GM23338 (cell line): ENCODE data around the gene GRIK5. TPM values are rescaled to one million over a fixed set of nuclear protein-coding genes. Genes with fewer than 3 reads are reported as not detected.

Experiments
- ATAC-seq: fragments of 200-7000 bp; cut with Tn5 transposase; 3 replicates; pipeline ENCODE4 v1.9.1; 2020
- DNase-seq: peaks from one replicate; pipeline ENCODE4 v3.0.0-alpha.2; 2015; ENCODE audit warnings: low spot score
- H2AFZ ChIP-seq: fragments of 200-600 bp; sonication (generic); 2 replicates; pipeline ENCODE4 v1.8.0; 2016; ENCODE audit warnings: antibody characterized with exemption, mild to moderate bottlenecking, moderate library complexity
- H3F3A ChIP-seq: fragments of 200-600 bp; sonication (generic); replicated peaks from 2 replicates; pipeline ENCODE4 v1.8.0; 2017; ENCODE audit warnings: antibody characterized with exemption, mixed run types, low read depth
- H3K27ac ChIP-seq: fragments of 200-600 bp; sonication (generic); 2 replicates; pipeline ENCODE4 v1.6.1; 2016; ENCODE audit warnings: low read depth
- H3K27me3 ChIP-seq: fragments of 200-600 bp; sonication (generic); 2 replicates; pipeline ENCODE4 v1.8.0; 2016; ENCODE audit warnings: mild to moderate bottlenecking, mixed run types, moderate library complexity; ENCODE audit not compliant: insufficient read depth
- H3K36me3 ChIP-seq: fragments of 200-600 bp; sonication (generic); 2 replicates; pipeline ENCODE4 v1.8.0; 2016; ENCODE audit warnings: mild to moderate bottlenecking; ENCODE audit not compliant: insufficient read depth
- H3K4me1 ChIP-seq: fragments of 200-600 bp; sonication (generic); 2 replicates; pipeline ENCODE4 v1.8.0; 2016; ENCODE audit warnings: mild to moderate bottlenecking, moderate library complexity; ENCODE audit not compliant: insufficient read depth
- H3K4me2 ChIP-seq: fragments of 200-600 bp; sonication (generic); 2 replicates; pipeline ENCODE4 v1.7.1; 2017; ENCODE audit warnings: mixed run types
- H3K4me3 ChIP-seq: fragments of 200-600 bp; sonication (generic); 2 replicates; pipeline ENCODE4 v1.6.1; 2016; ENCODE audit warnings: mixed run types
- H3K79me2 ChIP-seq: fragments of 200-600 bp; sonication (generic); replicated peaks from 2 replicates; pipeline ENCODE4 v1.8.0; 2017; ENCODE audit warnings: mild to moderate bottlenecking; ENCODE audit not compliant: insufficient read depth
- H3K9me2 ChIP-seq: fragments of 200-600 bp; sonication (generic); 2 replicates; pipeline ENCODE4 v1.8.0; 2017; ENCODE audit not compliant: insufficient read depth
- H4K20me1 ChIP-seq: fragments of 200-600 bp; sonication (generic); replicated peaks from 2 replicates; pipeline ENCODE4 v1.8.0; 2017; ENCODE audit warnings: mild to moderate bottlenecking; ENCODE audit not compliant: insufficient read depth
- H3K27ac Mint-ChIP-seq: 2 replicates; pipeline ENCODE4 v1.8.0; 2020; ENCODE audit warnings: inconsistent platforms, mild to moderate bottlenecking, moderate library complexity, mixed read lengths
- H3K27me3 Mint-ChIP-seq: 3 replicates; pipeline ENCODE4 v1.8.0; 2022; ENCODE audit warnings: low read depth, mild to moderate bottlenecking, moderate library complexity, mixed read lengths, inconsistent platforms; ENCODE audit not compliant: insufficient read depth, poor library complexity
- H3K36me3 Mint-ChIP-seq: 3 replicates; pipeline ENCODE4 v1.8.0; 2021; ENCODE audit warnings: low read depth, mild to moderate bottlenecking, inconsistent platforms, moderate library complexity, mixed read lengths
- H3K4me1 Mint-ChIP-seq: 3 replicates; pipeline ENCODE4 v1.8.0; 2020; ENCODE audit warnings: mild to moderate bottlenecking, inconsistent platforms, mixed read lengths
- H3K4me3 Mint-ChIP-seq: 3 replicates; pipeline ENCODE4 v1.8.0; 2021; ENCODE audit warnings: moderate library complexity, mild to moderate bottlenecking, inconsistent platforms, mixed read lengths
- H3K9me3 Mint-ChIP-seq: 3 replicates; pipeline ENCODE4 v1.8.0; 2020; ENCODE audit warnings: moderate library complexity, mild to moderate bottlenecking, inconsistent platforms, mixed read lengths
- CREB1 ChIP-seq: fragments of 250-450 bp; sonication (Bioruptor Pico); IDR thresholded peaks from 2 replicates; pipeline ENCODE4 v1.5.0; 2020; ENCODE audit warnings: low read depth, mild to moderate bottlenecking, moderate library complexity
- EZH2 ChIP-seq: fragments of 200-600 bp; sonication (generic); IDR thresholded peaks from one replicate; pipeline ENCODE4 v1.8.0; 2017; ENCODE audit warnings: antibody characterized with exemption, mild to moderate bottlenecking, low read depth; ENCODE audit not compliant: unreplicated experiment
- polyA plus RNA-seq: library from polyadenylated mRNA; unstranded; fragments of >200 nt; fragmentation: Nextera tagmentation; extraction: Ambion mirVana; gene quantifications from 2 replicates; pipeline ENCODE4 v1.2.1, GENCODE V29; 2016
- total RNA-seq: library from RNA; depleted of rRNA; stranded (reverse); fragments of >200 nt; shearing (Covaris generic); gene quantifications from 2 replicates; pipeline ENCODE4 v1.2.3, GENCODE V29; 2014
- TF ChIP-seq, protein P1 (sequence below), 2 experiments: fragments of 200-600 bp in 1 of 2; sonication (generic) in 1 of 2; conservative IDR thresholded peaks; 2 replicates each; pipeline versions ENCODE4 v1.5.1 to v1.6.1; 2016 to 2017; ENCODE audit warnings: antibody characterized with exemption in 2 of 2, low read depth in 2 of 2, mild to moderate bottlenecking in 2 of 2, moderate library complexity in 1 of 2
- TF ChIP-seq, protein P2 (sequence below): IDR thresholded peaks from one replicate; pipeline ENCODE4 v1.6.1; 2018; ENCODE audit warnings: antibody characterized with exemption; ENCODE audit not compliant: unreplicated experiment

Gene GRIK5
- total and polyA plus RNA-seq, 2 experiments from 2014 or later, result 5.1 to 42.5 TPM

DNA sequence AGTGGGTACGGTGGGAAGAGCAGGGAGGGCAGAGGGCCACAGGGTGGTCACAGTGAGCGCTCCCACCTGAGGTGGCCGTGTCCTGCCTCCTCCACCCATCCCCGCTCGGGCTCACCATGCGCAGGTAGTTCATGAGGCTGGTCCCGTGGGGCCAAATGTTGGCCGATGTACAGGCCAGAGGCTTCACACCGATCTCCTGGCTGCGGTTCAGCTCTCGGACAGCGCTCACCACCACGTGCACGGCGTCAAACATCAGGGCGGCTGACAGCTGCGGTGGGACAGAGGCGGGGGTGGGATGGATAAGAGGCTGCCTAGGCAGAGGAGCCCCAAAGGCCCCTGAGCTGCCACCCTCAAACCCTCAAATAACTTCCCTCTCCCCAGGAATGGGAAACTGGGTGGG lies 15.8 kb downstream of the GRIK5 start (continued):
- TF ChIP-seq, protein P1, sequence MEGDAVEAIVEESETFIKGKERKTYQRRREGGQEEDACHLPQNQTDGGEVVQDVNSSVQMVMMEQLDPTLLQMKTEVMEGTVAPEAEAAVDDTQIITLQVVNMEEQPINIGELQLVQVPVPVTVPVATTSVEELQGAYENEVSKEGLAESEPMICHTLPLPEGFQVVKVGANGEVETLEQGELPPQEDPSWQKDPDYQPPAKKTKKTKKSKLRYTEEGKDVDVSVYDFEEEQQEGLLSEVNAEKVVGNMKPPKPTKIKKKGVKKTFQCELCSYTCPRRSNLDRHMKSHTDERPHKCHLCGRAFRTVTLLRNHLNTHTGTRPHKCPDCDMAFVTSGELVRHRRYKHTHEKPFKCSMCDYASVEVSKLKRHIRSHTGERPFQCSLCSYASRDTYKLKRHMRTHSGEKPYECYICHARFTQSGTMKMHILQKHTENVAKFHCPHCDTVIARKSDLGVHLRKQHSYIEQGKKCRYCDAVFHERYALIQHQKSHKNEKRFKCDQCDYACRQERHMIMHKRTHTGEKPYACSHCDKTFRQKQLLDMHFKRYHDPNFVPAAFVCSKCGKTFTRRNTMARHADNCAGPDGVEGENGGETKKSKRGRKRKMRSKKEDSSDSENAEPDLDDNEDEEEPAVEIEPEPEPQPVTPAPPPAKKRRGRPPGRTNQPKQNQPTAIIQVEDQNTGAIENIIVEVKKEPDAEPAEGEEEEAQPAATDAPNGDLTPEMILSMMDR (conservative IDR thresholded peaks at IDR 0.05; ENCODE audit: low read depth in 2 of 2), result no peak
- TF ChIP-seq CREB1 (CRISPR knock-in tag), result no peak
- TF ChIP-seq, protein P2, sequence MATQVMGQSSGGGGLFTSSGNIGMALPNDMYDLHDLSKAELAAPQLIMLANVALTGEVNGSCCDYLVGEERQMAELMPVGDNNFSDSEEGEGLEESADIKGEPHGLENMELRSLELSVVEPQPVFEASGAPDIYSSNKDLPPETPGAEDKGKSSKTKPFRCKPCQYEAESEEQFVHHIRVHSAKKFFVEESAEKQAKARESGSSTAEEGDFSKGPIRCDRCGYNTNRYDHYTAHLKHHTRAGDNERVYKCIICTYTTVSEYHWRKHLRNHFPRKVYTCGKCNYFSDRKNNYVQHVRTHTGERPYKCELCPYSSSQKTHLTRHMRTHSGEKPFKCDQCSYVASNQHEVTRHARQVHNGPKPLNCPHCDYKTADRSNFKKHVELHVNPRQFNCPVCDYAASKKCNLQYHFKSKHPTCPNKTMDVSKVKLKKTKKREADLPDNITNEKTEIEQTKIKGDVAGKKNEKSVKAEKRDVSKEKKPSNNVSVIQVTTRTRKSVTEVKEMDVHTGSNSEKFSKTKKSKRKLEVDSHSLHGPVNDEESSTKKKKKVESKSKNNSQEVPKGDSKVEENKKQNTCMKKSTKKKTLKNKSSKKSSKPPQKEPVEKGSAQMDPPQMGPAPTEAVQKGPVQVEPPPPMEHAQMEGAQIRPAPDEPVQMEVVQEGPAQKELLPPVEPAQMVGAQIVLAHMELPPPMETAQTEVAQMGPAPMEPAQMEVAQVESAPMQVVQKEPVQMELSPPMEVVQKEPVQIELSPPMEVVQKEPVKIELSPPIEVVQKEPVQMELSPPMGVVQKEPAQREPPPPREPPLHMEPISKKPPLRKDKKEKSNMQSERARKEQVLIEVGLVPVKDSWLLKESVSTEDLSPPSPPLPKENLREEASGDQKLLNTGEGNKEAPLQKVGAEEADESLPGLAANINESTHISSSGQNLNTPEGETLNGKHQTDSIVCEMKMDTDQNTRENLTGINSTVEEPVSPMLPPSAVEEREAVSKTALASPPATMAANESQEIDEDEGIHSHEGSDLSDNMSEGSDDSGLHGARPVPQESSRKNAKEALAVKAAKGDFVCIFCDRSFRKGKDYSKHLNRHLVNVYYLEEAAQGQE, result no peak

DNA sequence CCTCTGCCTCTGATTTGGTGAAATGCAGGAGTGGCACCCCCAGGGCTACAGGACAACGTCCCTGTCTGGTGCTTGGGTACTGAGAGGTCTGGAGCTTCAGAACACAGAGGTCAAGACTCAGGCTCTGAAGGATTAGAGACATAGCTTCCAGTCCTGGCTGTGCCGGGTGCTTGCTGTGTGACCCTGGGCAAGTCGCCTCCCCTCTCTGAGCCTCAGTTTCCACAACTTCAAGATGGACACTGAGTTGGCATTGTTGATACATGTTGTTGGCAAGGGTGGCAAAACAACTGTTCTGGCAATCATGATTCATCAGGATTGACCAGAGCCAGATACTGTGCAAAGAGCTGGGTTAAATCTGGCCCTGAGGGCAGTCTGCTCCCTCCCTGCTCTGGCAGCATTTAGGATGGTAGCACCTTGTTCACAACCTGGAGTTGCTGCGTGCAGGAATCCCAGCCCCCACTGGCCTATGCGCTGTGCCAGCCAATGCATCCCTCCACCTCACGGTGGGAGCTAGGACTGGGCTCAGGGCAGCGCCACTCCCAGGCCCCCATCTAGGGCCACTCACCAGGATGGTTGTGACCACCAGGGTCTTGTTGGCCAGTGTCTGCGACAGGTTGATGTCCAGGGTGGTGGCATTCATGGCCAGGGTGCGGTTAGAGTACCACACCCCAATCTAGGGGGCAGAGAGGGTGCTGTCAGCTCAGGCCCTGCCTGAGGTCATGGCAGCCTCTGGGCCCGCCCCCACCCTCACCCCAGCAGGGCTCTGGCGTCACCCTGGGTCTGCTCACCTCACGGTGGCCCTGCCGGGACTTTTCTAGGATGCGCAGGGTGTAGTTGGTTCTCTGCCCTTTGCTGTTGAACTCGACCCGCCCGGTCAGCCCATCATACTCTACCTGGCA lies 16.7 kb downstream of the GRIK5 start:
- no peak overlapping the region for H3K4me3 ChIP-seq
- Mint-ChIP-seq H3K36me3 (peaks cover 70% of the 10 kb centered on the region), H3K4me3 (no peak overlapping the region), H3K4me1 (no peaks in the 10 kb centered on the region), H3K27me3 (peaks cover 8% of the 10 kb centered on the region), H3K9me3 (no peaks in the 10 kb centered on the region; the same call in 2 of the 3 replicates), H3K27ac (no peak overlapping the region)
- no peak overlapping the region for H2AFZ ChIP-seq
- H3K27me3 ChIP-seq, result no peaks in the 10 kb centered on the region
- ATAC-seq (no peak), DNase-seq (no peak)
- H3K4me2 ChIP-seq, result no peak overlapping the region
- no peaks in the 10 kb centered on the region for H3K79me2 ChIP-seq
- peaks cover 13% of the 10 kb centered on the region for H3K36me3 ChIP-seq
- no peak for TF ChIP-seq EZH2
- TF ChIP-seq, protein P1 (conservative IDR thresholded peaks at IDR 0.05; ENCODE audit: low read depth in 2 of 2), result no peak
- no peak for TF ChIP-seq CREB1 (CRISPR knock-in tag)
- no peaks in the 10 kb centered on the region for H3K4me1 ChIP-seq
- H3K27ac ChIP-seq, result no peak overlapping the region
- H4K20me1 ChIP-seq, result peaks cover 4% of the 10 kb centered on the region; the same call in 1 of the 2 replicates
- H3K9me2 ChIP-seq, result no peaks in the 10 kb centered on the region
- peaks cover 2% of the 10 kb centered on the region; the same call in 1 of the 2 replicates for H3F3A ChIP-seq
